Esophagus (tissue), 2 donors: ENCODE data around the gene GAN. TPM values are rescaled to one million over a fixed set of nuclear protein-coding genes. Genes with fewer than 3 reads are reported as not detected.

Experiments
- H3K27ac ChIP-seq, 2 donors: one replicate each; pipeline ENCODE4 v1.5.1; 2013; ENCODE audit warnings: low read depth in 2 of 2, mild to moderate bottlenecking in 2 of 2, inconsistent platforms in 1 of 2, low read length in 1 of 2, moderate library complexity in 1 of 2
- H3K27me3 ChIP-seq, 2 donors: one replicate each; pipeline ENCODE4 v1.6.1; 2013; ENCODE audit warnings: low read length in 2 of 2, control low read depth in 1 of 2, mild to moderate bottlenecking in 1 of 2; ENCODE audit not compliant: insufficient read depth in 2 of 2, control insufficient read depth in 1 of 2
- H3K36me3 ChIP-seq, 2 donors: one replicate each; pipeline ENCODE4 v1.6.1; 2013; ENCODE audit warnings: low read length in 1 of 2; ENCODE audit not compliant: control insufficient read depth in 2 of 2, insufficient read depth in 2 of 2
- H3K4me1 ChIP-seq, 2 donors: one replicate each; pipeline ENCODE4 v1.6.1; 2013; ENCODE audit warnings: low read length in 1 of 2; ENCODE audit not compliant: control insufficient read depth in 2 of 2, insufficient read depth in 2 of 2
- H3K4me3 ChIP-seq, 2 donors: one replicate each; pipeline ENCODE4 v1.5.1; 2013; ENCODE audit warnings: low read length in 2 of 2, mild to moderate bottlenecking in 2 of 2, low read depth in 1 of 2, moderate library complexity in 1 of 2
- H3K9me3 ChIP-seq, 2 donors: one replicate each; pipeline ENCODE4 v1.6.1; 2013; ENCODE audit warnings: mild to moderate bottlenecking in 2 of 2, low read depth in 1 of 2, low read length in 1 of 2, moderate library complexity in 1 of 2; ENCODE audit not compliant: control insufficient read depth in 2 of 2, insufficient read depth in 1 of 2
- WGBS, 2 donors: extraction: QIAGEN DNeasy Blood & Tissue Kit; methylation state at CpG; one replicate each; pipeline ENCODE4 v1.1.7; 2013; 5-methylcytosine and 5-hydroxymethylcytosine counted together
- polyA plus RNA-seq, 2 donors: library from polyadenylated mRNA; stranded (reverse); fragments of 200-250 nt; gene quantifications; one replicate each; pipeline ENCODE4 v1.2.3, GENCODE V29; 2013
- donor health status: healthy with polysubstance abuse.
- donor health status: Bipolar disorder and iron deficiency.

GAN gene
- polyA plus RNA-seq, 2 donors: 2.9 to 6.8 TPM

DNA sequence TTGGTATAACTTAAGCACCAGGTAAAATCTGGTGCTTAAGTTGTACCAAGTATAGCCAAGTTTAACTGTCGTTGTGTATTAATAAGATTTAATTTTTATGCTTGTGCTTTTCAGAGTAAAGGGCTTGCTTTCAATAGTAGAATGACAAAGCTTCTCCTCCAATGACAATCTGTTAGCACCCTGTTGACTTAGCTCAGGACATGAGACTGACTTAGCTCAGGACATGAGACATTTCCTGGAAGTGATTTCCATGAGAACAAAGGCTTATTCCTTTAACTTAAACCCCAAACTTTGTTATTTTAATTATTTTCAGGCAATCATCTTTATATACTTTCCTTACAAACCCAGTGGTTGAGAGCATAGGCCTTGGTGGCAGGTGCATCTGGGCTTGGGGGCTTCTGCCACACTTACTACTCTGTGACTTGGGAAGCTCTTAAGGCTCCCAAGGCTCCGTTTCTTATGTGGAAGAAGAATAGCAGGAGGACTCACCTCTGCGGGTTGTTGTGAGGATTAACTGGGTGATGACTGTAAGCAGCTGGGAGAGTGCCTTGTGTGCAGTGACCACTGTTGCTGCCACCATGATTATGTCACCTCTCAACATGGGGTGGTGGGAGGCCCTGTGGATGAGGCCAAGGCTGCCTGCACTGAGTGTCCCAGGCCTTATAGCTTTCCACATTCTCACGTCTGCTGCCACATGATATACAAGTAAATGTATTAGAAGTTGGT lies 70.4 kb downstream of the GAN start:
- Histone ChIP-seq H3K27me3 (no peaks in the 10 kb centered on the region), H3K9me3 (no peaks in the 10 kb centered on the region), H3K27ac (peak overlapping the region; percentile 22 to 61), H3K36me3 (peaks cover 5 to 16% of the 10 kb centered on the region in 2 donors), H3K4me3 (no peak overlapping the region), H3K4me1 (no peaks in the 10 kb centered on the region)
- 89 to 91% methylated on average over 4 of the region's 4 CpGs for WGBS, 2 donors

DNA sequence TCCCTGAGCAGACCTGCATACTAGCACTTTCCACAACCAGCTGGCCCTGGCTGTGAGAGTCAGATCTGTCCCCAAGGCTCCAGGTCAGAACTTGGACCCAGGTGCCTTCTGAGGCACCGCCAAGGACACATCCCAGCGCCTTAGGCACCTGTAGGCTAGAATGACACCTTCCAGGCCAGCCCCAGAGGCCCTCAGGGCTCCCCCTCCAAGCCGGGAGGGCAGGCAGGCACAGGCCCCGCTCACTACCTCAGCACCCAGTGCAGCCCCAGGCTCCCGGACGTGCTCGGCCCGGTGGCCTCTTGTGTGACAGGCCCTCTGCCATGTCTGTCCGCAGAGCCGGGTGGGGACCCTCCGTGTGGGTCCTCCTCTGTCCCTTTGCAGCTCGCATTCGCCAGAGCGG lies 73.6 kb downstream of the GAN start:
- peaks cover 5 to 18% of the 10 kb centered on the region in 2 donors for H3K36me3 ChIP-seq
- H3K27ac ChIP-seq: no peak overlapping the region
- H3K4me1 ChIP-seq: no peaks in the 10 kb centered on the region
- 75 to 89% methylated on average over 14 of the region's 14 CpGs for WGBS, 2 donors
- no peak overlapping the region for H3K4me3 ChIP-seq
- H3K27me3 ChIP-seq: no peaks in the 10 kb centered on the region
- no peaks in the 10 kb centered on the region for H3K9me3 ChIP-seq

DNA sequence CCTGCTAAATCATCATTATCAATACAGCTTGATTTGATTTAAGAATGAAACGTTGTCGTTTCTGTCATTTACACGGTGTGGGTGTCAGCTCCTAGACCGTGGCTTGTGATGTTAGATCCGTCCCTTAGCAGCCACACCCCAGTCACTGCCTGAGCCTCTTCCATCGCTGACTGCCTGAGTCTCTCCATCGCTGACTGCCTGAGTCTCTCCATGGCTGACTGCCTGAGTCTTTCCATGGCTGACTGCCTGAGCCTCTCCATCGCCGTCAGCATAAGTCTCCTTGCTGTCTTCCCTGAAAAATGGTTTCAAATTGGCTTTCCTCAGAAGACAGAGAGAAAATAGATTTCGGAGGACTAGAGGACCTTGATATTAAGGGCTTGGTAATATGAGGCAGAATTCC lies 76.1 kb downstream of the GAN start:
- Histone ChIP-seq H3K4me3 (no peak overlapping the region), H3K27ac (no peak overlapping the region), H3K9me3 (no peaks in the 10 kb centered on the region), H3K4me1 (no peaks in the 10 kb centered on the region), H3K36me3 (peaks cover 5 to 13% of the 10 kb centered on the region in 2 donors), H3K27me3 (no peaks in the 10 kb centered on the region)
- 90% methylated on average over 10 of the region's 10 CpGs for WGBS, 2 donors

DNA sequence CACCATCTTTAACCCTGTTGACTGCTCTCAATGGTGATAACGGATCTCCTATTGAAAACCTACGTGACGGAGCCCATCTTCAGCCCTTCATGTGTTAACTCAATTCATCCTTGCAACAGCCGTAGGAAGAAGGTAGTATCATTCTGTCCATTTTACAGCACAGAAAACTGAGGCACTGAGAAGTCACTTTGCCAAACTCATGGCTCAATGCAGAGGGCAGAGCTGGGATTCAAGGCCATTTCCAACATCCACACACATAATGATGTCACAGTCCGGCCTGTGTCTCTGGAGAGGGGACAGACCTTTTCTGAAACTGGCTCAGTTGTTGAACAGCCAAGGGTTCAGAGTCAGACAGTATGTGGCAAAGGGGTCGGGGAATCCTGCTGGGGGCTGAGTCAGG lies 77.2 kb downstream of the GAN start:
- no peak overlapping the region for H3K27ac ChIP-seq
- H3K27me3 ChIP-seq: no peaks in the 10 kb centered on the region
- peaks cover 5 to 13% of the 10 kb centered on the region in 2 donors for H3K36me3 ChIP-seq
- no peak overlapping the region for H3K4me3 ChIP-seq
- H3K9me3 ChIP-seq: no peaks in the 10 kb centered on the region
- WGBS, 2 donors: 96 to 97% methylated on average over 6 of the region's 6 CpGs
- H3K4me1 ChIP-seq: no peaks in the 10 kb centered on the region

DNA sequence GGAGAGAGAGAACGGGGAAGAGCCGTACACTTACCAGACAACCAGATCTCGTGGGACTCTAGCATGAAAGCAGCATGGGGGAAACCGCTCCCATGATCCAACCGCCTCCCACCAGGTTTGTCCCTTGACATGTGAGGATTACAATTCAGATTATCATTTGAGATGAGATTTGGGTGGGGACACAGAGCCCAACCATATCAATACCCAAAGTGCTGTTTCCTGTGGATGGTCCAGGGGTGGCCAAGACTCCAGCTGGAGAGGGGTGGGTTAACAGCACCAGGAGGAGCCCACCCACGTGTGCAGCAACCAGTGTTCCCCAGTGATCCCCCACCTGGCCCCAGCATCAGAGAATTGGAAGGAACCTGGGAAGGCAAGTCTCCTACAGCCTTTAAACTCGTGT lies 79.7 kb downstream of the GAN start:
- no peaks in the 10 kb centered on the region for H3K4me1 ChIP-seq
- H3K9me3 ChIP-seq: no peaks in the 10 kb centered on the region
- no peak overlapping the region for H3K4me3 ChIP-seq
- H3K27ac ChIP-seq: no peak overlapping the region
- H3K27me3 ChIP-seq: no peaks in the 10 kb centered on the region
- H3K36me3 ChIP-seq: peaks cover 1 to 6% of the 10 kb centered on the region in 2 donors
- 82 to 84% methylated on average over 7 of the region's 7 CpGs for WGBS, 2 donors

DNA sequence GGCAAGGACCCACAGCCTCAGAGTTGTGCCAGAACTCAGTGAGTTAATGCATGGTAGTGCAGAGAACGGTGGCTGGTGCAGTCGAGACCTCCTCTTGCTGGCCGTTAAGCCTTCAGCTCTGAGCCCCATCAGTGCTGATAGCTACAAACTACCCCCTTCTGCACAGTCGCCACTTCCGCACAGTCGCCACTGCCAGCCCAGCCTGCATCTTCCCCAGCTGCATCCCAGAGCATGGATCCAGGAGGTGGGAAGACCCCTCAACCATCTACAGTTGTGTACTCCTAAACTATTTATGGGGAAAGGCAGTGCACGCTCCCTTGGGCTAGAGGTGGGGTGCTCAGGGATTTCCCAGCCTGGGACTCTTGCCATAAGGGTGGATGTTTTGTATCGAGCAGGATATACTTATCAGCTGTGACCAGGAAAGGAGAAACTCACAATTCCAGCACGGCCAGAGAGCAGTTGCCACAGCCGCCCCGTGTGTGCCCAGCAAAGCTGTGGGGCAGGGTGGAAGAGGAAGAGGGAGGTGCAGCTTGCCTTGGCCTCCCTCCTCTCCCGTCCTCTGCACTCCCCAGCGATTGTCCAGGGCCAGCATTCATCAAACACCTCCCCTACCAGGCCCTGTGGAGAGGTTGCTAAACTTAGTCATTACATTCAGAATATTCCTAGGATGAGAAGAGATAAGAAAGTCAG lies 80.3 kb downstream of the GAN start:
- no peaks in the 10 kb centered on the region for H3K27me3 ChIP-seq
- no peak overlapping the region for H3K4me3 ChIP-seq
- peaks cover 0 to 6% of the 10 kb centered on the region in 2 donors for H3K36me3 ChIP-seq
- H3K4me1 ChIP-seq: no peaks in the 10 kb centered on the region
- peak overlapping the region; percentile 47 to 53 for H3K27ac ChIP-seq
- H3K9me3 ChIP-seq: no peaks in the 10 kb centered on the region
- 43 to 50% methylated on average over 13 of the region's 13 CpGs for WGBS, 2 donors

DNA sequence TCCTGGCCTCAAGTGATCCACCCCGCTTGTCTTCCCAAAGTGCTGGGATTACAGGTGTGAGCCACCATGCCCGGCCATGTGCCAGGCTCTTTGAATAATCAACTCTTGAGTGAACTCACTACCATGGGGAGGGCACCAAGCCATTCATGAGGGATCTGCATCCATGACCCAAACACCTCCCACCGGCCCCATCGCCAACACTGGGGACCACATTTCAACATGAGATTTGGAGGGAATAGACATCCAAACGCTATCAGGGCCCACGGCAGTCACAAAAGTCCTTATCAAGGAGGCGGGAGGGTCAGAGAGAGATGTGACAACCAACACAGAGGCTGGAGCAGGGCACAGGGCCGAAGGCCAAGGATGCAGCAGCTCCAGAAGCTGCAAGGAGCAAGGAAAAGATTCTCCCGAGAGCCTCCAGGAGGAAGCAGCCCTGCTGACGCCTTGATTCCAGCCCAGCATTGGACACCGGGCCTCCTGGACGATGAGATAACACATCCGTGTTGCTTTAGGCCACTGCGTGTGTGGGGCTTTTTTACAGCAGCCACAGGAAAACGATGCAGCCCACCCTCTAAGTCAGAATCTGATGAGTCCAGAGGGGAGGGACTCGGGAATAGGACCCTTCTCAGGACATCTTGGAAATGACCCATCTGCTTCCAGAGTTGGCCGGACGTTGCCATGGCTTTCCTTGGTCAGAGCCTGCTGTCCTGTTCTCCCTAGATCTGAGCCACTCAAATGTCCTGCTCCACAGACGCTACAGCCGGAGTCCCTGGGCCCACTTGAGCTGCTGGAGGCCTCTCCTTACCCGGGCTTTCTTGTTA lies 82.5 kb downstream of the GAN start:
- peak overlapping the region in 1 of 2 donors; percentile 36 for H3K27ac ChIP-seq
- H3K4me1 ChIP-seq: peaks cover 0 to 6% of the 10 kb centered on the region in 2 donors
- H3K36me3 ChIP-seq: no peaks in the 10 kb centered on the region
- H3K4me3 ChIP-seq: no peak overlapping the region
- no peaks in the 10 kb centered on the region for H3K9me3 ChIP-seq
- 86% methylated on average over 21 of the region's 21 CpGs for WGBS, 2 donors
- no peaks in the 10 kb centered on the region for H3K27me3 ChIP-seq

DNA sequence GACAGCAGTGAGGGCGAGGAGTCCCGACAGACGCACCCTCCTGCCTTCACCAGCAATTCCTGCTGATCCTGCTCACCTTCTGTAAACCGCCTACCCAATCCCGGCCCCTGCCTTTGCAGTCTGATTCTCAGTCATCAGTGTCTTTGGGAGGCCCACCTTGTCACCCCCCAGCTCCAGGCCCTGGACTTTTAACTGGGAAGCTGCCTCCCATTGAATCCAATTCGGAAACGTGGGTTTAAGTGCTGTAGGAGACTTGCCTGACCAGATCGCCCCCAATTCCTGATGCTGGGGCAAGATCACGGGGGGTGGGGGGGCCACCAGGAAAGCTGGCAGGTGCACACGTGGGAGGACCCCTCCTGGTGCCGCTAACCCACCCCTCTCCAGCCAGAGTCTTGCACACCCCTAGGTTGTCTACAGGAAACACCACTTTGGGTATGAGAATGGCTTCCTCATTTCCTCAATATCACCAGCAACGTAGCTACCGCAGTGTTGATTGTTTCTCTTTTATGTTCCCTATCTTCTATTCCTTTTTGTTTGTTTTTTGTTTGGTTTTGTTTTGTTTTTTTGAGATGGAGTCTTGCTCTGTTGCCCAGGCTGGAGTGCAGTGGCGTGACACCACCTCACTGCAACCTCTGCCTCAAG lies 83.2 kb downstream of the GAN start:
- Histone ChIP-seq H3K36me3 (no peaks in the 10 kb centered on the region), H3K4me1 (peaks cover 0 to 6% of the 10 kb centered on the region in 2 donors), H3K9me3 (no peaks in the 10 kb centered on the region), H3K27ac (peak overlapping the region in 1 of 2 donors; percentile 36), H3K27me3 (no peaks in the 10 kb centered on the region), H3K4me3 (no peak overlapping the region)
- WGBS, 2 donors: 74 to 80% methylated on average over 14 of the region's 14 CpGs

DNA sequence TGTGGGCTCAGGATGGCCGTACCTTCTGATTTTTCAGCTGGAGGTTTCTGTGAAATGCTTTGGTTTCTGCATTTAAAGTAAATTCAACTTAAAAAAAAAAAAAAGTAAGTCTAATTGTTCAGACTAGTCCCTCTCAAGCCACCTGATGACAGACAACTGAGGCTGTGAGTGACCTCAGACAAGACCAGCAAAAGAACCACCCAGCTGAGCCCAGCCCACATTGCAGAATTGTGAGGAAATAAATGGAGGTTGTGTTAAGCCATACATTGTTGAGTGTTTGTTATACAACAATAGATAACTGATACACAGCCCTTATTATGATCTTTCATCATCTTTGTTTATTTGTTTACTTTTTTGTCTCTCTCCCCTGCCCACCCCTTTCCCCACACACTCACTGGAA lies 85.1 kb downstream of the GAN start:
- Histone ChIP-seq H3K36me3 (no peaks in the 10 kb centered on the region), H3K27me3 (no peaks in the 10 kb centered on the region), H3K27ac (no peak overlapping the region), H3K4me3 (no peak overlapping the region), H3K9me3 (no peaks in the 10 kb centered on the region), H3K4me1 (peaks cover 5 to 10% of the 10 kb centered on the region in 2 donors)
- WGBS, 2 donors: 98 to 100% methylated on average over 1 of the region's 1 CpG
